Ectodermal cell (in vitro differentiated cells): ENCODE results near the gene DDI2.

Experiments used
- H3K27ac ChIP-seq: 2 replicates; pipeline ENCODE4 v1.7.0; 2013; ENCODE audit warnings: mild to moderate bottlenecking, low read depth, low read length; ENCODE audit not compliant: insufficient read depth, poor library complexity, severe bottlenecking
- H3K27me3 ChIP-seq: 2 replicates; pipeline ENCODE4 v1.7.0; 2013; ENCODE audit warnings: mild to moderate bottlenecking, low read length; ENCODE audit not compliant: insufficient read depth, control insufficient read depth, poor library complexity, severe bottlenecking
- H3K36me3 ChIP-seq: one replicate; pipeline ENCODE4 v1.7.0; 2013; ENCODE audit warnings: low read length; ENCODE audit not compliant: control insufficient read depth, insufficient read depth
- H3K4me1 ChIP-seq: one replicate; pipeline ENCODE4 v1.7.0; 2013; ENCODE audit warnings: low read length; ENCODE audit not compliant: control insufficient read depth, insufficient read depth
- H3K4me3 ChIP-seq: 2 replicates; pipeline ENCODE4 v1.7.0; 2013; ENCODE audit warnings: low read depth, low read length, control low read depth; ENCODE audit not compliant: insufficient read depth
- H3K9me3 ChIP-seq: 2 replicates; pipeline ENCODE4 v1.7.0; 2013; ENCODE audit warnings: mild to moderate bottlenecking, low read length, moderate library complexity; ENCODE audit not compliant: control insufficient read depth
- WGBS, 2 experiments: methylation state at CpG; one replicate each; pipeline ENCODE4 v1.1.7; 2013; ENCODE audit warnings: missing lambda C conversion rate in 2 of 2; 5-methylcytosine and 5-hydroxymethylcytosine counted together

DDI2 gene

GRCh38 chr1:15702722-15703550, 85.7 kb downstream of the DDI2 start:
- peak overlapping the region; percentile 60 for H3K27ac ChIP-seq
- H3K4me3 ChIP-seq, result no peak overlapping the region
- H3K4me1 ChIP-seq, result peaks cover 7% of the 10 kb centered on the region
- H3K27me3 ChIP-seq, result no peaks in the 10 kb centered on the region
- 89 to 90% methylated on average over 19 of the region's 19 CpGs for WGBS, 2 experiments
- peaks cover 7% of the 10 kb centered on the region for H3K36me3 ChIP-seq
- no peaks in the 10 kb centered on the region for H3K9me3 ChIP-seq

- peak overlapping the region; percentile 60 for H3K27ac ChIP-seq
- 89 to 92% methylated on average over 9 of the region's 9 CpGs for WGBS, 2 experiments
- H3K4me3 ChIP-seq, result no peak overlapping the region
- peaks cover 7% of the 10 kb centered on the region for H3K36me3 ChIP-seq
- no peaks in the 10 kb centered on the region for H3K9me3 ChIP-seq
- peaks cover 7% of the 10 kb centered on the region for H3K4me1 ChIP-seq
- no peaks in the 10 kb centered on the region for H3K27me3 ChIP-seq
Measured at GRCh38 chr1:15703562-15703961, 86.3 kb downstream of the DDI2 start.

DNA sequence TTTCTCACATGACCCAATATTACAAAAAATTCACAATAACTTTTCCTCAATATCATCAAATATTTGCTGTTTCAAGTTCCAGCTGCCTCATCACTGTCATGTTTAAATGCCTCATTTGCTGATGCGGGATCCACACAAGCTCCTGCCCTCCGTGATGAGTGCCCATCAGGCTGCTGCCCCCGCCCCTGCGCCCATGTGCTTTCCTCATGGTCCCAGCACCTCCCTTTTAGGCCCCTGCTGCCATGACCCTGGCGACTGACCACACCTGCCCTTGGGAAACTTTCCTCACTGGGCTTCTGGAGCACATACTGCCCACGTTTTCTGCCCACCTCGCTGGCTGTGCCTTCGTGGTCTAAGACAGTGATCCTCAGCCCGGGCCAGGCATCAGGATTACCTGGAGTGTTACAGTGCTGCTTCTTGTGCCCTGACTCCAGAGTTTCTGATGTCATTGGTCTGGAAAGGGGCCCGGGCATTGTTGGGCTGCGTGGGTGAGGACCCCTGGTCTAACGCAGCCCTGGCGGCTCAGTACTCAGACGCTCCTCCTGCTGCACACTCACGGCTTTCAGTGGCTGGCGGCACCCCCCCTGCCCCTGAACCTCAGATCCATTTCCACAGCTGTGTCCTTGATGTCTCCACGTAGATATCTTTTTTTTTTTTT, 87.4 kb downstream of the DDI2 start:
- H3K27ac ChIP-seq, result no peak overlapping the region

GRCh38 chr1:15705184-15705566, 87.9 kb downstream of the DDI2 start:
- WGBS, 2 experiments, result 94% methylated on average over 11 of the region's 11 CpGs
- peaks cover 7% of the 10 kb centered on the region for H3K36me3 ChIP-seq
- peaks cover 7% of the 10 kb centered on the region for H3K4me1 ChIP-seq
- no peaks in the 10 kb centered on the region for H3K9me3 ChIP-seq
- H3K4me3 ChIP-seq, result no peak overlapping the region
- no peaks in the 10 kb centered on the region for H3K27me3 ChIP-seq
- no peak overlapping the region for H3K27ac ChIP-seq

More for the DNA sequence above, 87.4 kb downstream of the DDI2 start:
- Histone ChIP-seq H3K4me1 (peaks cover 7% of the 10 kb centered on the region), H3K36me3 (peaks cover 7% of the 10 kb centered on the region), H3K9me3 (no peaks in the 10 kb centered on the region), H3K27me3 (no peaks in the 10 kb centered on the region), H3K4me3 (no peak overlapping the region)
- WGBS, 2 experiments, result 92 to 93% methylated on average over 16 to 17 of the region's 17 CpGs

DNA sequence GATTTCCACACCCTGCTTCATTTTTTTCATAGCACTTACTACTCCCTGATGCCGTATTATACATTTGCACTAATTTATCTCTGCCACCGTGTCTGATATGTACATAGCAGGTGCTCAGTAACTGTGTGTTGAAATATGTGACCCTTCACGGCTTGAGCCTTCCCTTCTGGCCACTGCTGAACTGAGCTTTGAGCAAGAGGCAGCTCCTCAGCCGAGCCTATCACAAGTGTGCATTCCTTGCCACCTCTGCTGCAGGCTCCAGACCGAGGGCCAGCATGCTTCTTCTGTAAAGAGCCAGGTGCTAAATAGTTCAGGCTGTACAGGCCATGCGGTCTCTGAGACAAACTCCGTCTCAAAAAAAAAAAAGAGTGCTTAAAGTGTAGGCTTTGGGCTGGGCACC, 89.5 kb downstream of the DDI2 start:
- H3K27me3 ChIP-seq, result no peaks in the 10 kb centered on the region
- H3K4me1 ChIP-seq, result peaks cover 7% of the 10 kb centered on the region
- H3K27ac ChIP-seq, result no peak overlapping the region
- 95 to 96% methylated on average over 7 of the region's 7 CpGs for WGBS, 2 experiments
- H3K36me3 ChIP-seq, result peaks cover 7% of the 10 kb centered on the region
- no peak overlapping the region for H3K4me3 ChIP-seq
- no peaks in the 10 kb centered on the region for H3K9me3 ChIP-seq

- H3K36me3 ChIP-seq, result peaks cover 7% of the 10 kb centered on the region
- H3K4me3 ChIP-seq, result no peak overlapping the region
- no peaks in the 10 kb centered on the region for H3K27me3 ChIP-seq
- peaks cover 7% of the 10 kb centered on the region for H3K4me1 ChIP-seq
- H3K27ac ChIP-seq, result no peak overlapping the region
- no peaks in the 10 kb centered on the region for H3K9me3 ChIP-seq
- WGBS, 2 experiments, result 91 to 94% methylated on average over 8 of the region's 8 CpGs
Measured at GRCh38 chr1:15707239-15707925, 90.1 kb downstream of the DDI2 start.

- no peak overlapping the region for H3K4me3 ChIP-seq
- H3K36me3 ChIP-seq, result peaks cover 7% of the 10 kb centered on the region
- no peak overlapping the region for H3K27ac ChIP-seq
- H3K4me1 ChIP-seq, result peaks cover 1% of the 10 kb centered on the region
- H3K9me3 ChIP-seq, result no peaks in the 10 kb centered on the region
- 90 to 93% methylated on average over 14 to 15 of the region's 15 CpGs for WGBS, 2 experiments
- no peaks in the 10 kb centered on the region for H3K27me3 ChIP-seq
Measured at GRCh38 chr1:15708486-15709137, 91.4 kb downstream of the DDI2 start.

DNA sequence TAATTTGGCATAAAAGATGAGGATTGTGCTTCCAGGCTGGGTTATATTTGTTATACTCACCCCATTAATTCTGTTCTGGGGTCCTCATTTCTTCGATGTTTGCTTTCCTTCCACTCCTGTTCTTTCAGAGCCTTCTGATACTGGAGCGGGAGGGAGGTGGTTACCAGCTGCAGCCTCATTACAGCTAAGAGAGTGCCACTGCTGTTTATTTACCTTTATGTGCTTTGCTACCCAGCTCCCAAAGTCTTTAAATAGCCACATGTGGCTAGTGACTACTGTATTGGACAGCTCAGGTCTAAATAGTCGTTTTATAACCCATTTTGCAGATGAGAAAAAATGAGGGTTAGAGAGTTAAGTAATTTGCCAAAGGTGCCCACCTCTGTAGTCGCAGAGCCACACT, 92.0 kb downstream of the DDI2 start:
- Histone ChIP-seq H3K4me3 (no peak overlapping the region), H3K27me3 (no peaks in the 10 kb centered on the region), H3K4me1 (no peaks in the 10 kb centered on the region), H3K27ac (no peak overlapping the region), H3K9me3 (no peaks in the 10 kb centered on the region), H3K36me3 (peaks cover 7% of the 10 kb centered on the region)
- WGBS, 2 experiments, result 96% methylated on average over 4 of the region's 4 CpGs

DNA sequence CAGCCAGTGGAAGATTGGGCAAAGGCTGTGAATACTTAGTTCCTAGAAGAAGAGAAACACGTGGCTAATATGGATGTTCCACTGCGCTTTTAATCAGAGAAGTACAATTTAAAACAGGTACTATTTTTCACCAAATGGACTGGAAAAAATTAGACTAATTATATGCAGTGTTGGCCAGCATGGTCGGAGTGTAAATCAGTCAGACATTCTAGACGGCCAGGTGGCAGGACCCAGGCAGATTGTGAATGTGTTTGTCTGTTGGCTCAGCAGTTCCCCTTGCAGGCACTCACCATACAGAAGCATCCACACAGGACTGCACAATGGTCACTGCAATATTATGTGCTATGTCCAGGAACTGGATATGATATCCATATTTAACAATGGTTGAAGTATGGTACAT, 94.9 kb downstream of the DDI2 start:
- Histone ChIP-seq H3K4me1 (no peaks in the 10 kb centered on the region), H3K27ac (no peak overlapping the region), H3K9me3 (no peaks in the 10 kb centered on the region), H3K4me3 (no peak overlapping the region), H3K36me3 (peaks cover 6% of the 10 kb centered on the region), H3K27me3 (no peaks in the 10 kb centered on the region)
- 95 to 96% methylated on average over 4 of the region's 4 CpGs for WGBS, 2 experiments
